NCI-H1694 treated with DMSO at 0.1 percent for 48 hours (cell line): ENCODE results near the gene RAB3IP.

Source experiments
- DNase-seq: peaks from one replicate; lab custom pipeline; 2025; lab: John Stamatoyannopoulos, UW

The RAB3IP gene, protein sequence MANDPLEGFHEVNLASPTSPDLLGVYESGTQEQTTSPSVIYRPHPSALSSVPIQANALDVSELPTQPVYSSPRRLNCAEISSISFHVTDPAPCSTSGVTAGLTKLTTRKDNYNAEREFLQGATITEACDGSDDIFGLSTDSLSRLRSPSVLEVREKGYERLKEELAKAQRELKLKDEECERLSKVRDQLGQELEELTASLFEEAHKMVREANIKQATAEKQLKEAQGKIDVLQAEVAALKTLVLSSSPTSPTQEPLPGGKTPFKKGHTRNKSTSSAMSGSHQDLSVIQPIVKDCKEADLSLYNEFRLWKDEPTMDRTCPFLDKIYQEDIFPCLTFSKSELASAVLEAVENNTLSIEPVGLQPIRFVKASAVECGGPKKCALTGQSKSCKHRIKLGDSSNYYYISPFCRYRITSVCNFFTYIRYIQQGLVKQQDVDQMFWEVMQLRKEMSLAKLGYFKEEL

DNA sequence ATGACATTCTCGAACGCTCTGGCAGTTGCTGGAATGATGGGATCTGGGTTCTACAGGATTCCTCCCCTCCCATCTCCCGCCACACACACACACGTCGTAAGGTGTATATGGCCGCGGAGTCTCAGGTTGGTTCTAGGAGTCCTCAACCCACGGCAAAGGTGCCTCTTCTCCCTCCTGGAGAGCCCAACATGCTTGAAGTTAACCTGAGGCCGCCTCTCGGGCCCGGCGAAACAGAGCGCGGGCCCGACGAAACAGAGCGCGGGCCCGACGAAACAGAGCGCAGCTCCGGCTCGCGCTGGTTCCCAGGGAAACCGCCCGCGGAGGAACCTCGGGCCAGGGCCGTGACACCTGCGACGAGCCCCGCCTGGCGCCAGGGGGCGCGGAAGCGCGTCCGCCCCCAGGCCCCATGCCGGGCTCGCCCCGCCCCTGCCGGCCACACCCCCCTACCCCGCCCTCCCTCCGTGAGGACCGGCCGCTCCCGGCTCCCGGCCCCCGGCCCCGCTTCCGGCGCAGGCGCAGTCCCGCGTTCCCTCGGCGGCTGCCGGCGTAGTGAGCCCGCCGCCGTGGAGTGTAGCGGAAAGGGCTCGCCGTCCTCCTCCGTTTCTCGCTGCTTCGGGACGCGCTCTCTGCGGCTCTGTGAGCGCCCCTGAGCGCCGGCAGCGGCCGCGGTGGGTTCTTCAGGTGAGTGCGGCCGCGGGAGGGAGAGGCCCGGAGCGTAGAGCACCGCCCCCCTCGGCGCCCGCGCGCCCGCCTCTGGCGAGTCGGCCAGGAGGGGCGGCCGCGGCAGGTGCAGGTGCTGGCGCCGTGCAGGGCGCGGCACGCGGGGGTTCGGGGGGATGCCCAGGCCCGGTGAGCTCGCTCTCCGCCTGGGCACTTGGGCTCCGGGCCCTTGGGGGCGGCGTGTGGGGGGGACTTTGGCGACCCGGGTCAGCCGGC is at the start of gene RAB3IP:
TSS of gene RAB3IP (plus strand) at position 510 of the 936 bp plus-strand sequence. CDS start 16,549 bp downstream, outside the sequence.
- peak; percentile 38 for DNase-seq

- DNase-seq, result no peak
Observed at GRCh38 chr12:69689638-69690037, 49.0 kb upstream of the RAB3IP start.

DNA sequence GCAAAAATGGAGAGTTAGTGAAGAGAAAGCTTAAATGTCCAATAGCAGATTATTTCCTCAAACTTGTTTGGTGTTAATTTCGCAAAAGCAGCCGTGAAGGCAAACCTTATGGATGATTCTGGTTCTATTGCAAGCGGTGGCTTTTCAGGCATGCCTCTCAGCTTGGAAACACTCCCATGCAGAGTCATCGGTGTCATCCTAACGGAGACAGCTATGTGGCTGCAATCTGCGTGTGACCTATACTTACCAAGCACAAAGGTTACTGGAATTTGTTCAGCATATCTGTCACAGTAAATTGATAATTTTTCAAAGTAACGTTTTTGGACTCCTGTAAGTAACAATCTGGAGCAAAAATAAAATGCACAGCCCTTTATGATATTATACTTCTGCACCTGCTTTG is 44.5 kb upstream of the RAB3IP start:
- no peak for DNase-seq

DNA sequence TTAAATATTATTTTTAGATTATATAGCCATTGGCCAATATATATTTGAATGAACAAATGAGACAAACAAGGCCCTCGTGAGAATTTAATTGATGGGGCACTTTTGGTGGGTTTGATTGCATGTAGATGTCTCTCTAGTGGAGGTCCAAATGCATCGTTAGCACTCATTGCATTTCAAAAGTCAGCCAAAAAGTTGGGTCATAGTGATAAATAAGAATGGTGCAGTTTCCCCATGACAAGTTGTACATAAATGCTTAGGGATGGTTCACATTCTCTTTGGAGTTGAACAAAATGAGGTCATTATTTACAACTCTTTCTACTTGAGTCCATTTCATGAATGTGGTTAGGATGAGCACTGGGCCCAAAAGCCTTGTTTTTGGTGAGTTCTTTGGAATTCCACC is 40.6 kb upstream of the RAB3IP start:
- DNase-seq, result no peak

- DNase-seq, result peak; percentile 89
Observed at GRCh38 chr12:69698769-69699540, 39.7 kb upstream of the RAB3IP start, which contains the start of gene BEST3. Gene BEST3 (minus strand): TSS chr12:69699303. CDS start chr12:69697798, 1,505 bp downstream.

DNA sequence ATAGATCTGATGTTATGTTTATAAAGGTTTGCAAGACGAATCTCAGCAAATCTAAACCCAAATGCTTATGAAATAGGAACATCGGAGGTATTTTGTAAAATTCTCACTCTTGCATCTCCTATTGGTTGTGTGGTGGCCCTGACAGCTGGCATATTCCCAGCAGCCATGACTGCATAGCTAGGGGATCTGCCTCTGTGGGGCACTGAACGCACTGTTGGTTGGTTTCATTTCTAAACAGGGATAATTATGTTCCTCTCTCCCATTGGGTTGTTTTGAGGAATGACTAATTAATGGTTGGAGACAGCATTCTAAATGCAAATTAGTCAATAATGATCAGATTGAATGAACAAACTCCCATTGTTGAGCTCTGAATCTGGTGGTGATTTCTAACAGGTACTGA is 36.8 kb upstream of the RAB3IP start:
- DNase-seq, result no peak

GRCh38 chr12:69703146-69703642 is 35.5 kb upstream of the RAB3IP start:
- no peak for DNase-seq

GRCh38 chr12:69704357-69704756 is 34.3 kb upstream of the RAB3IP start:
- no peak for DNase-seq

DNA sequence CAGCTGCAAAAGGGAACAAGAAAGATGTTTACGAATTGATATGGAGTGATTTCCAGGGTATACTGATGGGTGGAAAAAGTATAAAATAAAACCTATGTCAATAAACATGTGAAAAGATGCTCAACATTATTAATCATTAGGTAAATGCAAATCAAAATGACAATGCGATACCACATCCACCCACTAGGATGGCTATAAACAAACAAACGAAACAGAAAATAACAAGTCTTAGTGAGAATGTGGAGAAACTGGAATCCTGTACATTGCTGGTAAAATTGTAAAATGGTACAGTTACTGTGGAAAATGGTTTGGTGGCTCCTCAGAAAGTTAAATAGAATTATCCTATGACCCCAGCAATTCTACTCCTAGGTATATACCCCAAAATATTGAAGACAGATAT is 30.0 kb upstream of the RAB3IP start:
- no peak for DNase-seq

DNA sequence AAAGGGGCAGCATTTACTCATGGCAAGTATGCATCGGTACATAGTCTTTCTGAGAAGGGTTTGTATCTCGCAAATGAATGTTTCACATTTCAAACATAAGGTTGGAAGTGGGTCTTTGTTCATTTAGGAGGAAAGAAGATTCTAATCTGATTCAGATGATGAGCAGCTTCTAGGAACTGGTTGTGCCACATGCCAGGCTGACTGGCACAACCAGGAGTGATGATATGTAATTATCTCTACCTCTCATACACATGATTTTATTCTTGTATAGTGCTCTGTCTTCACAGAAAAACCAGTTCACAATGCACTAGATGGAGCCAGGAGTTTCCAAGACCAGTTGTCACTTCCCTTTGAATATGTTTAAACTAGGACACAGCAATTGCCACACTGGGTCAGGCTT is 25.8 kb upstream of the RAB3IP start:
- DNase-seq, result no peak

DNA sequence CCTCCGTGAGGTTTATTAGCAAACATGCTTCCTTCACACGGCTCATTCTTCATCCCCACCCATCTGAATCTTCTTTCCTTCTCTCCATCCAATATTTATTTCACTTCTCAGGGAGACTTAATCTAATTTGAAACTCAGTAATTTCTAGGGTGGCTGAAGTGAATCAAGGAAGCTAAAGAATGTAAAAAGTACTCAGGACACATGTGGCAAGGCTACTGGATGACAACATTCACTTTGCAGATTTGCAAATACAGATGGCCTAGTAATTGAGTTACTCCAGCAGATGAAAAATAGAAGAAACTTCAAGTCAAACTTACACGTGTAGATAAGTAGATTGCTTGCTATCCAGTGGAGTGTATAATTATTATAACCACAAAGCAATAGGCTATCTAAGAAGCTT is 24.1 kb upstream of the RAB3IP start:
- no peak for DNase-seq

- DNase-seq, result no peak
Observed at GRCh38 chr12:69719336-69720316, 19.0 kb upstream of the RAB3IP start.

DNA sequence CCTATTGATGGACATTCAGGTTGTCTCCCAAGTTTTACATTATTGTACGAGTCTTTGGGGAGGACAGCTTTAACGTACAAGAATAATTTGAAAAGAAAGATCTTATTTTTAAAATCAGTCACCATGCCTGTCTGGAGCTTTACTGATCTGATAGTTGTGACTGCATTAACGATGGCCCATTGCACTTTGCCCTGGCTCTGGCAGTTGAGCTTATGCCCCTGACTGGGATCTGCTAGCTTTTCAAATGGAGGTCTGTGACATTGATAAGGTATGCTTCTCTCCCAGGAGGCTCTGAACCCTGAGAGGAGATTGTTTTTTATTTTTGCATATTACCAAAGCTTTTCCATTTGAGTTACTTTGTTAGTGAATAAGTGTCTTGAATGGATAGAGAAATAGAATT is 17.9 kb upstream of the RAB3IP start:
- DNase-seq, result no peak

- no peak for DNase-seq
Observed at GRCh38 chr12:69726922-69727321, 11.7 kb upstream of the RAB3IP start.

DNA sequence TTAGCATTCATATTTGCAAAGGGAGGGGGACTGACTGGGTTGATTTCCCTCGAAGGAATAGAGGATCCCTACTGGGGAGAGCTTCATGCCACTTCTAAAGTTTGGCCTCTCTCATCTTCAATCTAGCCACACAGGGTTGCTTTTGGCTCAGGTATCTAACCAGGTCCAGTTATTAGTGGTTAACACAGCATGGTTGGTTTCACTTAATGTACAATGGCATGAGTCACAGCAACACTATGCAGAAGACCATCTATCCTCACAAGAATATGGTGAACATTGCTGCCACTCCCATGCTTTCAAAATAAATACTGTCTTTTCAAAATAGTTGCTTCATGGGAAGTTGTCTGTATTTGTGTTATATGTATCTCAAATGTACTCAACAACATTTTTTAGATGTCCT is 6.6 kb upstream of the RAB3IP start:
- no peak for DNase-seq

DNA sequence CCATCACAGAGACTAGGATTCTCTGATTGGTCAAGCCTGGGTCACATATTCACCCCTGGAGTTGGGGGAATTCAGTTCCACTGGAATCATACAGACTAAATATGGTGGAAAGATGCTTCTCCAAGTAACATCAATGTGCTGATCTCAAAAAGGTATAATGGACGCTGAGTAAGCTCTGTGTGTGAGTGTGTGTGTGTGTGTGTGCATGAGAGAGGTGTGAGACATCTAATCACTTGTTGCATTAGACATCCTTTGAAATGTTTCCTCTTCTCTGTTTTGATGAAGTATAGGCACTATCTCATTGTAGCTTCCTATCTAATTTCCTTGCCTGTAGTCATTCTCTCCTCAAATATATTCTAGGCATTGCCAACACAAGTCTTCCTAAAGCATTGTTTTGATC is 5.0 kb upstream of the RAB3IP start:
- no peak for DNase-seq

DNA sequence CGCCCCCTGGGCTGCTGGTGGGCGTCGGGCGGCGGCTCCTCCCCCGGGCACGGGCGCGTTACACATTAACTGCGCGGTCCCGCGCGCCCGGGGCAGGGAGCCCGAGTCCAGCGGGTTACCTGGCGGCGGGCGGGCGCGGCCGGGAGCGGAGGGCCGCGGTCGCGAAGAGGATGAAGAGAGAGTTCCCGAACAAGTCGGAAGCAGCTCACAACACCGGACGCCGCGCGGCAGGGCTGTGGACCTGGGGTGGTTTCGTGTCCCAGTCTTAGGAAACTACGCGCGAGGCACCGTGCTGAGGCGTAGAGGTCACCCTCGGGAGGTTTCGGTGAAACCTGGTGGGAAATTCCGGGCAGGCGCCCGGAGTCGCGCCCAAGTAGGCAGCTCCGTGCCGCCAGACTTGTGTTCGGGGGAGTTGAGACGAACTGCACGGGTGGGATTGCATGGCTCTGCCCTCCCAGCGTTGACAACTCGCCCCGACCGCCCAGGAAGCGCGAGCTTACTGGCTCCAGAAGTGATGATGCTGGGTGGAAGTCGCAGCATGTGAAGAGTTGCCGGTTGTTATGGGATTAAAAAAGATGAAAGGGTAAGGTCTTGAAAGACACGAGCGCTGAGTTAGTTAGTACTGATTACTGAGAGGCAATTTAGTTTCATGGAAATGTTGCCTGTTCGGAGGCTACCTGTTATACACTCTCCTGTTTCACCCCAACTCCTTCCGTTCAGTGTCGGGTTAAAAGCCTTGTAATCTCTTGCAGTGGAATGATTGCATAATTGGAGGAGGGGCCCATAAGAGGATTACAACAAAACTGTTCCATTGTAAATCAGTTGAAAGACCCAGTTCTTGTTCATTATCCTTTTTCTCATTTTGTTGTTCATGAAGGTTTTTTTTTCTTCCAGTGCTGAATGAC is 879 bp downstream of the RAB3IP start:
- peak; percentile 24 for DNase-seq

DNA sequence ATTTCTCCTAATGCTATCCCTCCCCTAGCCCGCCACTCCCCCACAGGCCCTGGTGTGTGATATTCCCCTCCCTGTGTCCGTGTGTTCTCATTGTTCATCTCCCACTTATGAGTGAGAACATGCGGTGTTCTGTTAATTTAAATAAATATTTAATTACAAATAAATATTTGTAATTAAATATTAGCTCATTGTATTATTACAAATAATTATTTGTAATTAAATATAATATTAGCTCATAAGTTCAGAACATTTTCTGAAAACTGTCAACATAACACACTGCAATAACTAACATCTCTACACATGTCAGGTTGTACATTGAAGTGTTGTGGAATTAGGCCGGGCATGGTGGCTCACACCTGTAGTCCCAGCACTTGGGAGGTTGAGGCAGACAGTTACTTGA is 5.4 kb downstream of the RAB3IP start:
- no peak for DNase-seq

- DNase-seq, result no peak
Observed at GRCh38 chr12:69751476-69751875, 12.8 kb downstream of the RAB3IP start.

GRCh38 chr12:69755302-69755701 is 16.6 kb downstream of the RAB3IP start:
- DNase-seq, result no peak
